HG02970 (cell line): ENCODE results near the gene SPAG9.

Experiments
- ATAC-seq: cut with Tn5 transposase; IDR thresholded peaks from one replicate; pipeline ENCODE4 v1.9.1; 2021; ENCODE audit warnings: mild to moderate bottlenecking, moderate library complexity, moderate number of reproducible peaks; ENCODE audit not compliant: unreplicated experiment, low FRiP score

The SPAG9 gene

DNA sequence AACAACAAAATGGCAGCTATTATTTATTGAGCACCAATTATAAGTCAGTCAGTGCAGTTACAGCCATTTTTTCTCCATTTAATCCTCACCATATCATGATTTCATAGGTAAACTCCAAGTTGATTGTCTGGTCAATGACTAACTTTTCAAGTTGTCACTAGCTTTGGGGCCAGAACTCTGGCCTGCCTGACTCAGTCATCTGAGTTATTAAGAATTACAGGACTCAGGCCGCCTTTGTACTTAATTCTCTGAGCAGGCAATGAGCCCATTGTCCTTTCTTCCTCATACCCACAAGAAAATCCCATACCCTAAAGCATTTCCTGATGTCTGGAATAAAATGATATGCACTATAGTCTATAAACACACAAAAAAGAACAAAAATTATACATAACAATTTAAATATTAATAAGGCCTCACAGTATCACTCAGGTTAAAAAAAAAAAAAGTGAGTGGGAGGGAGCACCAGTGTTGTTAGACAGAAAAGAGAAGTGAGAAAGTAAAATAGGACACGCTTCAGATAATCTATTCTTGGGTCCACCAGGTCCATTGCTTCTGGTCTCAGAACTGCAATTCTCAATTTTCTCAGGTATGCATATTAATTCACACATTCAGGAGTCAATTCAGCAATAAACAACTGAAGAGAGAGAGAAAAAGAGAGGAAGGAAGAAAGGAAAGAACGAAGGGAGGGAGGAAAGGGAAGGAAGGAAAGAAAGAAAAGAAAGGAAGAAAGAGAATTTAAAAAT is 70.2 kb downstream of the SPAG9 start:
- no peak for ATAC-seq

DNA sequence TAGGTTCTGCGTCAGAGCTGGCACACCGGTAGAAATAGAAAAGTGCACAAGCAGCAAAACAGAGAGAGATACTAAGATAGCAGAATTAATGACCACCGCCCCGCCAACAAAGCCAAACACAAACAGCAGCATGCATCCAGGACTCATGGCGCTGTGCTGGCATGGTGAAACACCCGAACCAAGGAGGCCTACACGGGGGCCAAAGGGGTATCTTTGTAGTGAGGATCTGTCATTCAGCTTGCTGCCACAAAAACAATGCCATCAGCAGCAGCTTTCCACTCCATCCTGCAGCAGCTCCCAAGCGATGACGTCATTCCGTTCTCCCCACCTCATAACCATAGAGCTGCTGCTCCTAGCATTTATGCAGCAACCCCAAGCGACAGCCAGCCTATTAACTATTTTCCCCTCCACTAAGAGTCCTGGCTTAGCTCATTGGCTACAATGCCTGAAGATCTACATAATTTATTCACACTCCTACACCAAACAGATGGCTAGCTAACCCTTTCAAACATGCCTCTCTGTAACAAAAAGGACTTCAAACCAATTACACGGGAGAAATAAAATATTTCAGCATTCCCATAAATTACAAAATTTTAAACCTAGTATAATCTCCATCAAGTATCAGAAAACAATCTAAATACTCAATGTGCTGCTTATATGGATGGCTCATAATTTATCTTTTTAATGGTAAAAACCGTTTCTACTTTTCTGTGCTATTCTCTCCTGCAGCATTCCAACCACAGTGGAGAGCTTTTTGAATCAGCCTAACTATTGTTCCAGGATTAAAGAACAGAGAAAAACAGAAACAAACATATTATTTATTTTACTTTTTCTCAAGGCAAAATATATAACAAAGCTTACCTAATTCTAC is 73.9 kb downstream of the SPAG9 start:
- no peak for ATAC-seq

GRCh38 chr17:51046046-51046445 is 74.6 kb downstream of the SPAG9 start:
- ATAC-seq: no peak

DNA sequence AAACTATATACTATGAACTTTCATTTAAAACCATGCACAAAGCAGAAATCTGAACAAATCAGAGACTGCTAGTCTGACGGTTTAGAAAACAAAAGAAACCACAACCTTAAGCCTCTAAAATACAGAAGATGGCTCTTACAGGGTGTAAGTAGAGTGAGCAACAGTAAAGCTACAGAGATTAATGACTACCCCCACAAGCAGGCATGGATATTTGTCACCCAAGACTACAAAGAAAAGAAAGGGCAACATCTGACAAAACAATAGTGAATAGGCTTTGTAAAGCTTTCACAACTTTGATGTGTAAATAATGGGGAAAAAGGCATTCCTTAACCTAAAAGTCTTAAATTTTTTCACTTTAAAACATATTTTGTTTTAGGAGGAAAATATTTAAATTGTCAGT is 75.0 kb downstream of the SPAG9 start:
- no peak for ATAC-seq

DNA sequence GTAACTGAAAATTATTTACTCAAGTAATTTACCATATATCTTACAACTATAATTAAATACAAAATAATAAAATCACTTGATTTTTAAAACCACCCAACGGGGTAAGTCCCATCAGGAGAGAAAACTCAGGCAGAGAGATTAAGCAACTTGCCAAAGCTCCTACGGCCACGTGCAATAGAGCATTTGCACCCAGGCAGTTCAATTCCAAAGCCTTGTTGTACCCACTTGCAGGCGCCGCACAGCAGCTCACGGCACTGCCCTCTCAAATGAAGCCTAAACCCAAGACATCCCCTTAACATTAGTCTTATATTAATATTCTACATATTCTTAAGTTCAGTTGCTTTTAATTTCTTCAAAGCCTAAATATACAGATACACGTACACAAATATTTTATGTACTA is 75.7 kb downstream of the SPAG9 start:
- ATAC-seq: no peak

GRCh38 chr17:51036084-51036483 is 84.6 kb downstream of the SPAG9 start:
- ATAC-seq: no peak

- no peak for ATAC-seq
These were observed 85.2 kb downstream of the SPAG9 start for GRCh38 chr17:51035431-51035830.

DNA sequence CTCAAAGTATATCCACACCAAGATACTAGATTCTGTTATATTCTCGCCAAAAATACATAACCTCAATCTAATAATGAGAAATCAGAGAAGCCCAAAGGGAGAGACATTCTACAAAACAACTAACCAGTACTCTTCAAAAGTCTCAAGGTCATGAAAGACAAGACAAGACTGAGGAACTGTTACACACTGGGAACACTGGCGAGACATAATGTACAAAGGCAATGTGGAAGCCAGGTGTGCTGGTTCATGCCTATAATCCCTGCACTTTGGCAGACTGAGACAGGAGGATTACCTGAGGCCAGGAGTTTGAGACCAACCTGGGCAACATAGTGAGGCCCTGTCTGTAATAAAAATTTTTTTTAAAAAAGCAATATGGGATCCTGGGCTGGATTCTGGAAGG is 85.9 kb downstream of the SPAG9 start:
- no peak for ATAC-seq

GRCh38 chr17:51032850-51033249 is 87.8 kb downstream of the SPAG9 start:
- no peak for ATAC-seq

- no peak for ATAC-seq
These were observed 90.9 kb downstream of the SPAG9 start for GRCh38 chr17:51029568-51030463.

DNA sequence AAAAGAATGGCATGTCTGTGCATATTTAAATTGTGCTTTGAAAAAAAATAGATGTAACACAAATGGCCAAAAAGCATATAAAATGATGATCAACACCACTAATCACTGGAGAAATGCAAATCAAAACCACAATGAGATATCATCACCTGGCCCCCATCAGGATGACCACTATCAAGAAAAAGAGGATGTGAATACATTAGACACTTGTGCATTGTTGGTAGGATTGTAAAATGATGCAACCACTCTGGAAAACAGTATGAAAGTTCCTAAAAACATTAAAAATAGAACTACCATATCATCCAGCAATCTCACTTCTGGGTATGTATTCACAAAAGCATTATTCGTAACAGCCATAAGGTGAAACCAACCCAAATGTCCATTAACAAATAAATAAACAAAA is 91.5 kb downstream of the SPAG9 start:
- no peak for ATAC-seq

GRCh38 chr17:51028176-51028863 is 92.3 kb downstream of the SPAG9 start:
- ATAC-seq: no peak

DNA sequence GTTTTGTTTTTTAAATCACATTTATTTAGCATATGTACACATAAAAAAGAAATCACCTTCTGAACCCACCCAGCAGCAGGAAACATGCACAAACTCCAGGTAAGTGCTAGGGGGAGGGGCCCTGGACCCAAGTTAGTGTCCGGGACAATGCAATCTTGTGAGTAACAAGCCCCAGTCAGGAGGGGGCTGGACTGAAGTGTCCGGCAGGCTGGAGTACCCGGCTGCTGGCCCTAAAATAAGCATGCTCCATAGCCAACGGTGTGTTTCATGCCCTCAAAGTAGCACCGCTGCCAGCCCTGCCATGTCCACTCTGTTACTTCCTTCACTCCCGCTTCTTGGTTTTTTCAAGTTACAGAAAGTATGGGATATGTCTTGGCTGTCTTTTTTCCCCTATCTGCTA is 102.1 kb downstream of the SPAG9 start:
- ATAC-seq: no peak

- no peak for ATAC-seq
These were observed 103.4 kb downstream of the SPAG9 start for GRCh38 chr17:51017270-51017669.

DNA sequence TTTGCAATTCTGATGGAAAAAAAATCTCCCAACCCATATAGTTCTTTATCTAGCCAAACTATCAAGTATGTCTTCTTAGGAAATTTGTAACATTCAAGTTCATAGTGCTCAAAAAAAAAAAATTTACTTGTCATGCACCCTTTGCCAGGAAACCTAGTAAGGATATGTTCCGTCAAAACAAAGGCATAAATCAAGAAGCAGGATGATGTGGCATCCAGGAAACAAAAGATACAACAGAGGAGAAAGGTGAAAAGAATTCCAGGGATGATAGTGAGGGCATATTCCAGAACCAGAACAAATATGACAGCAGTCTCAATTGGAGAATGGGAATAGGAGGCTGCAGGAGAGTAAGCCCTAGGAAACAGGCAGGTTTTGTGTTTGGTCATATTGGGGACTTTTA is 104.6 kb downstream of the SPAG9 start:
- ATAC-seq: no peak

DNA sequence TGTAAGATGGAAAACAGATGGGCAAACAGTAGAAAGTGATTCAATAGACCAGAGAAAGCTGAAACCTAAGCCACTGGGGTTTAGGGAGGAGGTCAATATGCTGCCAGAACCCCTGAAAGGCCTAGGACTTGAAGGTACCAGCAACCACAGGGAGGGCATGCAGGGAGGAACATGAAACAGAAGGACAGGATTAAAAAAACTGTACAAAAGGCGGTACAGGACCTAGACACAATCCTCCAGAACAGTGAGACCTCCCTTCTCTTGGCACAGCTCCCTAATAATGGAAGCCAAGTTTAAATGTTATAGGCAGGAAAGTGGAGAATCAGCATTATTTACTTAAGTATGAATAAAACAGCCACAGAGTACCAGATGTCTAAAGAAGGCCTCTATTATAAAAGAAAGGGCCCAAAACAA is 105.5 kb downstream of the SPAG9 start:
- ATAC-seq: no peak

GRCh38 chr17:51014129-51014528 is 106.5 kb downstream of the SPAG9 start:
- ATAC-seq: no peak

DNA sequence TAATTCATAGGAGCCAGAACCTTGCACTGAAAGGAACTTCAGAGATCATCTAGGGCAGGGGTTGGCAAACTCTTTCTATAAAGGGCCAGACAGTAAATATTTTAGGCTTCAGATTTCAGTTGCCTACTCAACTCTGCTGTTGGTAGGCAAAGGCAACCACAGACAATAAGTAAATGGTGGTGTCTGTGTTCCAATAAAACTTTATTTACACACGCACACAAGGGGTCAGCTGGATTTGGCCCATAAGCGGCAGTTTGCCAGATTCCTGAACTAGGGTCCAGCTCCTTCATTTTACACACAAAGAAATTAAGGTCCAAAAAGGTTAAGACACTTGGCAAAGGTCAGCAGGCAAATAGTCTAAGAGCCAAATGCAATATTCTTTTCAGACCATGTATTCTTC is 107.3 kb downstream of the SPAG9 start:
- ATAC-seq: no peak

- no peak for ATAC-seq
These were observed 108.1 kb downstream of the SPAG9 start for GRCh38 chr17:51012538-51012937.

GRCh38 chr17:51010173-51010675 is 110.4 kb downstream of the SPAG9 start:
- no peak for ATAC-seq
